ENCODE data around the gene PLD1. TPM values are rescaled to one million over a fixed set of nuclear protein-coding genes. Genes with fewer than 3 reads are reported as not detected.

Gene PLD1
- total RNA-seq, 4 donors from 2014 or later, result 15.3 to 55.9 (median 45.4) TPM

GRCh38 chr3:171765511-171765887, 44.8 kb downstream of the PLD1 start:
- Histone ChIP-seq H3K27me3 (no peaks in the 10 kb centered on the region), H3K9me3 (no peaks in the 10 kb centered on the region), H3K4me3 (no peak overlapping the region), H3K36me3 (peaks cover 0 to 3% (median 0%) of the 10 kb centered on the region in 3 donors), H3K4me1 (peaks cover 0 to 28% (median 4%) of the 10 kb centered on the region in 4 donors), H3K27ac (peak overlapping the region in 1 of 4 donors; percentile 69)
- DNase-seq (ENCODE audit: low spot score in 2 of 2), result no peak
- whole genome bisulfite sequencing, 2 donors, result 83 to 84% methylated on average over 5 of the region's 5 CpGs
- TF ChIP-seq CTCF (IDR thresholded peaks at IDR 0.05) (no peak), EP300 (IDR thresholded peaks at IDR 0.05) (no peak), POLR2A (IDR thresholded peaks at IDR 0.05) (no peak)

- 66 to 85% methylated on average over 1 to 2 of the region's 2 CpGs for WGBS, 2 donors
- H3K27me3 ChIP-seq, result no peaks in the 10 kb centered on the region
- H3K4me1 ChIP-seq, result peaks cover 0 to 17% (median 2%) of the 10 kb centered on the region in 4 donors
- no peaks in the 10 kb centered on the region for H3K9me3 ChIP-seq
- peaks cover 0 to 3% (median 0%) of the 10 kb centered on the region in 3 donors for H3K36me3 ChIP-seq
- DNase-seq (ENCODE audit: low spot score in 2 of 2), result no peak
- H3K27ac ChIP-seq, result no peak overlapping the region
- TF ChIP-seq EP300 (IDR thresholded peaks at IDR 0.05), result no peak
- TF ChIP-seq CTCF (IDR thresholded peaks at IDR 0.05), result no peak
- no peak for TF ChIP-seq POLR2A (IDR thresholded peaks at IDR 0.05)
- H3K4me3 ChIP-seq, result no peak overlapping the region
Observed at GRCh38 chr3:171763392-171763791, 46.9 kb downstream of the PLD1 start.

- H3K27me3 ChIP-seq, result no peaks in the 10 kb centered on the region
- no peaks in the 10 kb centered on the region for H3K9me3 ChIP-seq
- 92 to 94% methylated on average over 2 of the region's 2 CpGs for WGBS, 2 donors
- H3K27ac ChIP-seq, result no peak overlapping the region
- H3K36me3 ChIP-seq, result peaks cover 0 to 3% (median 0%) of the 10 kb centered on the region in 3 donors
- no peak for TF ChIP-seq EP300 (IDR thresholded peaks at IDR 0.05)
- TF ChIP-seq POLR2A (IDR thresholded peaks at IDR 0.05), result no peak
- TF ChIP-seq CTCF (IDR thresholded peaks at IDR 0.05), result no peak
- no peak overlapping the region for H3K4me3 ChIP-seq
- H3K4me1 ChIP-seq, result peaks cover 0 to 19% (median 3%) of the 10 kb centered on the region in 4 donors
- DNase-seq (ENCODE audit: low spot score in 2 of 2), result no peak
Observed at GRCh38 chr3:171760477-171760876, 49.8 kb downstream of the PLD1 start.

- peaks cover 0 to 23% (median 6%) of the 10 kb centered on the region in 4 donors for H3K4me1 ChIP-seq
- DNase-seq (ENCODE audit: low spot score in 2 of 2), result no peak
- H3K4me3 ChIP-seq, result no peak overlapping the region
- peaks cover 0 to 3% (median 0%) of the 10 kb centered on the region in 3 donors for H3K36me3 ChIP-seq
- WGBS, 2 donors, result 87% methylated on average over 3 of the region's 3 CpGs
- no peaks in the 10 kb centered on the region for H3K27me3 ChIP-seq
- TF ChIP-seq CTCF (IDR thresholded peaks at IDR 0.05) (no peak), POLR2A (IDR thresholded peaks at IDR 0.05) (no peak), EP300 (IDR thresholded peaks at IDR 0.05) (no peak)
- H3K9me3 ChIP-seq, result no peaks in the 10 kb centered on the region
- peak overlapping the region in 1 of 4 donors; percentile 3 for H3K27ac ChIP-seq
Observed at GRCh38 chr3:171758109-171758508, 52.2 kb downstream of the PLD1 start.

GRCh38 chr3:171757361-171758034, 52.8 kb downstream of the PLD1 start:
- WGBS, 2 donors, result 47 to 51% methylated on average over 4 of the region's 4 CpGs
- H3K27ac ChIP-seq, result peak overlapping the region in 2 of 4 donors; percentile 3 to 51
- no peaks in the 10 kb centered on the region for H3K27me3 ChIP-seq
- H3K9me3 ChIP-seq, result no peaks in the 10 kb centered on the region
- peaks cover 0 to 3% (median 0%) of the 10 kb centered on the region in 3 donors for H3K36me3 ChIP-seq
- no peak for DNase-seq (ENCODE audit: low spot score in 2 of 2)
- no peak overlapping the region for H3K4me3 ChIP-seq
- peaks cover 0 to 26% (median 7%) of the 10 kb centered on the region in 4 donors for H3K4me1 ChIP-seq
- TF ChIP-seq CTCF (IDR thresholded peaks at IDR 0.05), result no peak
- no peak for TF ChIP-seq EP300 (IDR thresholded peaks at IDR 0.05)
- no peak for TF ChIP-seq POLR2A (IDR thresholded peaks at IDR 0.05)

Data from tibial nerve (tissue), 4 donors.